Heart left ventricle (tissue), 16 donors: Measurements from ENCODE around the gene WNT9A. TPM values are rescaled to one million over a fixed set of nuclear protein-coding genes. Genes with fewer than 3 reads are reported as not detected.
"Not testable (repeated sequence)": the region's sequence is repeated elsewhere in the genome, so short reads cannot be mapped to it uniquely, and the experiment has no call there.

Experiments
- ATAC-seq, 4 donors: fragments of 200-7000 bp; cut with Tn5 transposase; one replicate each; pipeline ENCODE4 v1.9.1; 2020 to 2022; ENCODE audit warnings: moderate library complexity in 4 of 4, mild to moderate bottlenecking in 3 of 4, moderate number of reproducible peaks in 1 of 4
- DNase-seq, 5 donors: peaks; one replicate each; pipeline ENCODE4 v3.0.0-alpha.2; 2020
- H3K27ac ChIP-seq, 12 donors: fragments of 200-600 bp; sonication (generic) in 4 of 12; one replicate each; pipeline versions ENCODE4 v1.5.0 to v1.8.0; 2016 to 2022; ENCODE audit warnings: mild to moderate bottlenecking in 2 of 12
- H3K27me3 ChIP-seq, 9 donors: fragments of 200-600 bp; sonication (generic) in 2 of 9; one replicate each; pipeline versions ENCODE4 v1.5.1 to v1.8.0; 2016 to 2022; ENCODE audit warnings: mild to moderate bottlenecking in 3 of 9
- H3K36me3 ChIP-seq, 9 donors: fragments of 200-600 bp; sonication (generic) in 2 of 9; one replicate each; pipeline versions ENCODE4 v1.5.0 to v1.8.0; 2018 to 2022; ENCODE audit warnings: mild to moderate bottlenecking in 2 of 9
- H3K4me1 ChIP-seq, 12 donors: fragments of 200-600 bp; sonication (generic) in 4 of 12; one replicate each; pipeline versions ENCODE4 v1.5.0 to v1.8.0; 2016 to 2022; ENCODE audit warnings: mild to moderate bottlenecking in 3 of 12
- H3K4me3 ChIP-seq, 12 donors: fragments of 200-600 bp; sonication (generic) in 4 of 12; one replicate each; pipeline versions ENCODE4 v1.5.0 to v1.8.0; 2017 to 2022; ENCODE audit warnings: mild to moderate bottlenecking in 9 of 12, moderate library complexity in 4 of 12
- H3K9me3 ChIP-seq, 12 donors: fragments of 200-600 bp; sonication (generic) in 4 of 12; one replicate each; pipeline versions ENCODE4 v1.5.0 to v1.8.0; 2016 to 2022; ENCODE audit warnings: mild to moderate bottlenecking in 1 of 12
- POLR2A ChIP-seq, 2 donors: fragments of 450-650 bp; IDR thresholded peaks; one replicate each; pipeline ENCODE4 v1.6.1; 2017; ENCODE audit warnings: antibody characterized with exemption in 2 of 2, mild to moderate bottlenecking in 2 of 2, moderate library complexity in 2 of 2
- WGBS, 4 donors: extraction: QIAGEN DNeasy Blood & Tissue Kit in 2 of 4; methylation state at CpG; one replicate each; pipeline versions ENCODE4 v1.1.5 to v1.1.7; 2013 to 2018; 5-methylcytosine and 5-hydroxymethylcytosine counted together
- intact Hi-C, 10 donors: fragments of 100-400 bp; cut with DNase I; formaldehyde crosslinking; loops; one replicate each; pipeline versions ENCODE4 v1.11.1 to v1.14.2; 2022
- polyA plus RNA-seq, 2 donors: library from polyadenylated mRNA; stranded (reverse); fragments of 200-250 nt; gene quantifications; one replicate each; pipeline ENCODE4 v1.2.3, GENCODE V29; 2013
- total RNA-seq, 9 donors: library from RNA; depleted of rRNA in 2 of 9; stranded (reverse); fragments of >200 nt in 2 of 9; fragmentation: NEBNext Ultra II Directional in 3 of 9; extraction: Animal tissue kit (Norgen Biotek cat#: 25700) in 3 of 9; gene quantifications; one replicate each; pipeline versions ENCODE4 v1.1.0 to v1.2.4, GENCODE V29; 2016 to 2023
- TF ChIP-seq, protein P1 (sequence below), 12 donors: fragments of 200-600 bp; sonication (generic) in 4 of 12; IDR thresholded peaks; one replicate each; pipeline versions ENCODE4 v1.5.0 to v1.8.0; 2018 to 2022; ENCODE audit warnings: antibody characterized with exemption in 12 of 12, mild to moderate bottlenecking in 5 of 12
- donor health status: ischemic (EF 13 %, LVEDD 7.1; RV severe dilation, severe dysfunction).
- donor health status: healthy with polysubstance abuse.
- donor health status: DM: no; HTN: yes; CAD: no.
- donor health status: DM: no; HTN: no; CAD: no.
- donor health status: ischemic (EF 25% LVEDD 6.9; RV normal size, moderate dysfunction).
- donor health status: ischemic (EF 25% LVEDD 5.7; RV mildly dilated, moderate dysfunction).
- donor health status: healthy.
- donor health status: DM: yes; HTN: yes; CAD: no.
- donor health status: ischemic (EF 35%, LVEDD 5.7; RV mildly dilated, moderate dysfunction).
- donor health status: nonischemic (EF 11% LVEDD 7.7; RV severe dilation, severe dysfunction).
- donor health status: DM: yes; HTN: yes; CAD: no.
- donor health status: PGD.
- donor health status: ischemic (EF 29% LVEDD 5.4; RV normal size, mild dysfunction).
- donor health status: nonischemic (EF 23%, LVEDD 6.1; RV moderate dilation, normal function).

The WNT9A gene
- total and polyA plus RNA-seq, 11 donors, result 0.54 to 29.8 (median 2.3) TPM

DNA sequence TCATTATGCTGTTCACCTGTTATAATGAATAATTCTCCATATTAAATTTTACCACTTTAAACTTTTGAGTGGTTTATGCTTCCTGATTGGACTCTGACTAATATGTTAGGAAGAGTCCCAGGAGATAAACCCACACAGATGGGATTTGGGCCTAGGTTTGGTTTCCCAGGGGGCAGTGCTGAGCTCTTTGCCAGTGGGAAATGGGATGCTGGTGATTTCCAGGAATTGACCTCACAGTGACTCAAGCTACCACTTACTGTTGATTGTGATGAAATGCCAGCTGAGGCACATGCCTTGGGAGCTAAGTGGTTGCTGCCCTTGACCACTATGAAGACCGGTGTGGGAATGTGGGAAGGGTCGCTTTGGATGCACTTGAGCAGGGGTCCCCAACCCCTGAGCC is 19.0 kb upstream of the WNT9A start:
- DNase-seq, H3K9me3 ChIP-seq, H3K4me3 ChIP-seq, H3K4me1 ChIP-seq, ATAC-seq, H3K36me3 ChIP-seq, intact Hi-C loops, H3K27ac ChIP-seq, H3K27me3 ChIP-seq: not testable (repeated sequence)
- 88 to 90% methylated on average over 2 of the region's 2 CpGs; no CpG with 5 or more reads in 2 of the 4 donors for WGBS, 4 donors

DNA sequence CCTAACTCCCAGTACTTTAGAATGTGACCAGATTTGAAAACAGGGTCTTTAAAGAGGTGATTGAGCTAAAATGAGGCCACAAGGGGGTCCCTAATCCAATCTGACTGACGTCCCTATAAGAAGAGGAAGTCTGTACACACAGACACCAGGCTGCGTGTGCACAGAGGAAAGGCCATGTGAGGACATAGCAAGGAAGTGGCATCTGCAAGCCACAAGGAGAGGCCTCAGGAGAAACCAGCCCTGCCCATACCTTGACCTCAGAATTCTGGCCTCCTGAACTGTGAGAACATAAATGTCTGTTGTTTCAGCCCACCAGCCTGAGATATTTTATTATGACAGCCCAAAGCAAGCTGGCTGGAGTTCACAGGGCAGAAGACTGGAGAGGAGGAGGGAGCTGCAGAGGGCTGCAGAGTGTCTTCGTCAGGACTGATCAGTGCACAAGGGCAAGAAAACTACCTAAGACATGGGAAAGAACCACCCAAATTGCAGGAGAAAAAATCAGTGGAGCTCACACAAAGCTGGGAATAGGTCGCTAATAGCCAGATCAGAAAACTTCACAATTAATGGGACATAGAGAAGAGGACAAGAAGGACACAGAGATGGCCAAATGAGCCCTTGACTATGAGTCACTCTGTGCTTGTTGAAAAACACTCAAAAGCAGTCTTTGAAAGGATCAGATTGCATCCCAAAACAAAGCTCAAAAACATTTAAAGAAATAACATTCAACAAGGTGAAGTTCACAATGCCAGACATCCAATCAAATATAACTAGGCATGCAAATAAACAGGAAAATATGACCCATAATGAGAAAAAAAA is 14.1 kb upstream of the WNT9A start:
- 50 to 70% (median 57%) methylated on average over 4 of the region's 4 CpGs for WGBS, 4 donors
- intact Hi-C loops, result no loop called here
- DNase-seq (no peak), ATAC-seq (no peak)
- Histone ChIP-seq H3K4me1 (no peaks in the 10 kb centered on the region), H3K27me3 (peaks cover 0 to 16% (median 0%) of the 10 kb centered on the region in 9 donors), H3K9me3 (no peaks in the 10 kb centered on the region), H3K4me3 (no peak overlapping the region), H3K27ac (no peak overlapping the region), H3K36me3 (no peaks in the 10 kb centered on the region)
- no peak for TF ChIP-seq POLR2A (IDR thresholded peaks at IDR 0.05)
- TF ChIP-seq, protein P1, sequence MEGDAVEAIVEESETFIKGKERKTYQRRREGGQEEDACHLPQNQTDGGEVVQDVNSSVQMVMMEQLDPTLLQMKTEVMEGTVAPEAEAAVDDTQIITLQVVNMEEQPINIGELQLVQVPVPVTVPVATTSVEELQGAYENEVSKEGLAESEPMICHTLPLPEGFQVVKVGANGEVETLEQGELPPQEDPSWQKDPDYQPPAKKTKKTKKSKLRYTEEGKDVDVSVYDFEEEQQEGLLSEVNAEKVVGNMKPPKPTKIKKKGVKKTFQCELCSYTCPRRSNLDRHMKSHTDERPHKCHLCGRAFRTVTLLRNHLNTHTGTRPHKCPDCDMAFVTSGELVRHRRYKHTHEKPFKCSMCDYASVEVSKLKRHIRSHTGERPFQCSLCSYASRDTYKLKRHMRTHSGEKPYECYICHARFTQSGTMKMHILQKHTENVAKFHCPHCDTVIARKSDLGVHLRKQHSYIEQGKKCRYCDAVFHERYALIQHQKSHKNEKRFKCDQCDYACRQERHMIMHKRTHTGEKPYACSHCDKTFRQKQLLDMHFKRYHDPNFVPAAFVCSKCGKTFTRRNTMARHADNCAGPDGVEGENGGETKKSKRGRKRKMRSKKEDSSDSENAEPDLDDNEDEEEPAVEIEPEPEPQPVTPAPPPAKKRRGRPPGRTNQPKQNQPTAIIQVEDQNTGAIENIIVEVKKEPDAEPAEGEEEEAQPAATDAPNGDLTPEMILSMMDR (IDR thresholded peaks at IDR 0.05), result no peak

GRCh38 chr1:227959325-227959860 is 11.7 kb upstream of the WNT9A start:
- intact Hi-C loops, result no loop called here
- Histone ChIP-seq H3K27ac (no peak overlapping the region), H3K9me3 (peaks cover 0 to 16% (median 0%) of the 10 kb centered on the region in 12 donors), H3K27me3 (peaks cover 0 to 23% (median 0%) of the 10 kb centered on the region in 9 donors), H3K4me3 (no peak overlapping the region), H3K36me3 (no peaks in the 10 kb centered on the region), H3K4me1 (no peaks in the 10 kb centered on the region)
- DNase-seq (no peak), ATAC-seq (no peak)
- TF ChIP-seq, protein P1 (IDR thresholded peaks at IDR 0.05), result no peak
- no peak for TF ChIP-seq POLR2A (IDR thresholded peaks at IDR 0.05)
- 85 to 92% (median 89%) methylated on average over 10 of the region's 10 CpGs for WGBS, 4 donors

- DNase-seq (no peak), ATAC-seq (no peak)
- H3K27me3 ChIP-seq, result peaks cover 0 to 23% (median 0%) of the 10 kb centered on the region in 9 donors
- intact Hi-C loops, result no loop called here
- 51 to 73% (median 67%) methylated on average over 2 of the region's 2 CpGs for WGBS, 4 donors
- no peak overlapping the region for H3K27ac ChIP-seq
- H3K9me3 ChIP-seq, result peaks cover 0 to 17% (median 0%) of the 10 kb centered on the region in 12 donors
- H3K36me3 ChIP-seq, result no peaks in the 10 kb centered on the region
- H3K4me1 ChIP-seq, result no peaks in the 10 kb centered on the region
- TF ChIP-seq, protein P1 (IDR thresholded peaks at IDR 0.05), result no peak
- no peak for TF ChIP-seq POLR2A (IDR thresholded peaks at IDR 0.05)
- H3K4me3 ChIP-seq, result no peak overlapping the region
Observed at GRCh38 chr1:227958617-227959324, 11.0 kb upstream of the WNT9A start.
